HepG2 (cell line): ENCODE data around the gene RHOG. TPM values are rescaled to one million over a fixed set of nuclear protein-coding genes. Genes with fewer than 3 reads are reported as not detected.

Experiments
- ARNT2 ChIP-seq: sonication (generic); formaldehyde crosslinking; IDR thresholded peaks from 2 replicates; pipeline ENCODE4 v1.8.0; 2022; ENCODE audit warnings: mild to moderate bottlenecking, low read depth, missing genetic modification reagents, moderate library complexity
- ATF3 ChIP-seq: sonication (generic); formaldehyde crosslinking; IDR thresholded peaks from 2 replicates; pipeline ENCODE4 v1.4.0; 2020; ENCODE audit warnings: missing genetic modification reagents
- ATF4 ChIP-seq, 2 experiments: fragments of 450-650 bp in 1 of 2; sonication (generic) in 1 of 2; formaldehyde crosslinking; IDR thresholded peaks; 2 replicates each; pipeline versions ENCODE4 v1.5.0 to v1.8.0; 2020 to 2022; ENCODE audit warnings: mild to moderate bottlenecking in 1 of 2, missing genetic modification reagents in 1 of 2
- BRF2 ChIP-seq: sonication (generic); formaldehyde crosslinking; IDR thresholded peaks from 2 replicates; pipeline ENCODE4 v1.8.1; 2022; ENCODE audit warnings: mild to moderate bottlenecking, missing genetic modification reagents
- CENPBD1 ChIP-seq: sonication (generic); formaldehyde crosslinking; IDR thresholded peaks from 2 replicates; pipeline ENCODE4 v1.8.0; 2022; ENCODE audit warnings: missing genetic modification reagents, low read depth, mild to moderate bottlenecking, borderline replicate concordance
- CTCF ChIP-seq: sonication (generic); formaldehyde crosslinking; IDR thresholded peaks from 2 replicates; pipeline ENCODE4 v1.5.0; 2020; ENCODE audit warnings: mild to moderate bottlenecking, missing genetic modification reagents, moderate library complexity
- HINFP ChIP-seq: sonication (generic); formaldehyde crosslinking; IDR thresholded peaks from 2 replicates; pipeline ENCODE4 v1.4.0; 2020; ENCODE audit warnings: low read depth, mild to moderate bottlenecking, missing genetic modification reagents
- HOMEZ ChIP-seq: IDR thresholded peaks from 2 replicates; pipeline ENCODE4 v1.6.1; 2016; ENCODE audit warnings: low read depth
- HOXA7 ChIP-seq: sonication (generic); formaldehyde crosslinking; IDR thresholded peaks from 2 replicates; pipeline ENCODE4 v1.8.1; 2022; ENCODE audit warnings: mild to moderate bottlenecking, missing genetic modification reagents, moderate library complexity
- MED8 ChIP-seq: sonication (generic); formaldehyde crosslinking; IDR thresholded peaks from 2 replicates; pipeline ENCODE4 v1.8.1; 2023; ENCODE audit warnings: mild to moderate bottlenecking, missing genetic modification reagents; ENCODE audit not compliant: insufficient replicate concordance
- MXD4 ChIP-seq: IDR thresholded peaks from 2 replicates; pipeline ENCODE4 v1.6.1; 2016; ENCODE audit warnings: mild to moderate bottlenecking, missing biosample characterization, missing genetic modification reagents
- PAWR ChIP-seq: sonication (generic); formaldehyde crosslinking; IDR thresholded peaks from 2 replicates; pipeline ENCODE4 v1.4.0; 2020; ENCODE audit warnings: missing genetic modification reagents, mild to moderate bottlenecking, borderline replicate concordance
- RXRB ChIP-seq: IDR thresholded peaks from 2 replicates; pipeline ENCODE4 v1.6.1; 2016; ENCODE audit warnings: borderline replicate concordance, missing genetic modification reagents, missing compliant biosample characterization
- ZMYM4 ChIP-seq: sonication (generic); formaldehyde crosslinking; IDR thresholded peaks from 2 replicates; pipeline ENCODE4 v1.8.1; 2023; ENCODE audit warnings: mild to moderate bottlenecking, missing genetic modification reagents
- ZNF225 ChIP-seq: sonication (generic); formaldehyde crosslinking; IDR thresholded peaks from 2 replicates; pipeline ENCODE4 v1.4.0; 2020; ENCODE audit warnings: mild to moderate bottlenecking, missing genetic modification reagents
- ZNF24 ChIP-seq: fragments of 450-650 bp; IDR thresholded peaks from 2 replicates; pipeline ENCODE4 v1.6.1; 2017; ENCODE audit warnings: antibody characterized with exemption, mild to moderate bottlenecking
- ZNF34 ChIP-seq: sonication (generic); formaldehyde crosslinking; IDR thresholded peaks from 2 replicates; pipeline ENCODE4 v1.4.0; 2020; ENCODE audit warnings: mild to moderate bottlenecking, missing genetic modification reagents, borderline replicate concordance
- ZNF362 ChIP-seq: sonication (generic); formaldehyde crosslinking; IDR thresholded peaks from 2 replicates; pipeline ENCODE4 v1.4.0; 2020; ENCODE audit warnings: missing genetic modification reagents, mild to moderate bottlenecking, borderline replicate concordance
- polyA plus RNA-seq, 8 experiments: library from polyadenylated mRNA; depleted of rRNA in 3 of 8; stranded (reverse) in 7 of 8; unstranded in 1 of 8; fragments of >200 nt; fragmentation: Illumina TruSeq in 4 of 8; extraction: Trizol in 4 of 8; gene quantifications; 2 replicates each; pipeline versions ENCODE4 v1.2.1 to v1.2.3, GENCODE V29; 2011 to 2016; ENCODE audit warnings: low read depth in 4 of 8, missing spikeins in 1 of 8, mixed read lengths in 1 of 8; ENCODE audit not compliant: insufficient read depth in 1 of 8
- total RNA-seq, 5 experiments: library from RNA; depleted of rRNA; stranded (reverse); fragments of >200 nt; fragmentation: Illumina TruSeq; extraction: Trizol; gene quantifications; 2 replicates each; pipeline ENCODE4 v1.2.3, GENCODE V29; 2016; ENCODE audit warnings: low read depth in 1 of 5

The RHOG gene
- total and polyA plus RNA-seq, 2 of the 13 experiments (the other 11 are each of a cell fraction or from before 2014, with no cell fraction given) = 7.7 to 23.4 TPM

- TF ChIP-seq ATF3 (no peak), HOXA7 (CRISPR knock-in tag) (0 out of 2 replicates have a peak, but pooled peaks have one; percentile 74), ARNT2 (CRISPR knock-in tag) (no peak), ATF4 (CRISPR knock-in tag; IDR thresholded peaks at IDR 0.05) (0 out of 4 replicates have a peak, but pooled peaks of 1 of the 2 experiments have one; percentile 20), MXD4 (CRISPR knock-in tag) (peak; percentile 38; the same call in 1 of the 2 replicates), CTCF (CRISPR knock-in tag) (peak; percentile 86), MED8 (CRISPR knock-in tag) (no peak), RXRB (no peak), HOMEZ (CRISPR knock-in tag) (no peak), ZNF34 (CRISPR knock-in tag) (no peak), ZMYM4 (CRISPR knock-in tag) (no peak; the same call in 1 of the 2 replicates), ZNF362 (CRISPR knock-in tag) (no peak), ZNF24 (no peak), CENPBD1 (CRISPR knock-in tag) (no peak), HINFP (CRISPR knock-in tag) (no peak), BRF2 (CRISPR knock-in tag) (no peak), PAWR (CRISPR knock-in tag) (no peak), ZNF225 (no peak)
Observed at GRCh38 chr11:3807909-3808860, 32.6 kb downstream of the RHOG start, which contains the start of gene PGAP2 (continued).
